Measurements from ENCODE around the gene FRMPD4. TPM values are rescaled to one million over a fixed set of nuclear protein-coding genes. Genes with fewer than 3 reads are reported as not detected.

FRMPD4 gene
- total and polyA plus RNA-seq, 2 donors (not counting 3 experiments of a cell fraction or from before 2014, with no cell fraction given), result not detected

DNA sequence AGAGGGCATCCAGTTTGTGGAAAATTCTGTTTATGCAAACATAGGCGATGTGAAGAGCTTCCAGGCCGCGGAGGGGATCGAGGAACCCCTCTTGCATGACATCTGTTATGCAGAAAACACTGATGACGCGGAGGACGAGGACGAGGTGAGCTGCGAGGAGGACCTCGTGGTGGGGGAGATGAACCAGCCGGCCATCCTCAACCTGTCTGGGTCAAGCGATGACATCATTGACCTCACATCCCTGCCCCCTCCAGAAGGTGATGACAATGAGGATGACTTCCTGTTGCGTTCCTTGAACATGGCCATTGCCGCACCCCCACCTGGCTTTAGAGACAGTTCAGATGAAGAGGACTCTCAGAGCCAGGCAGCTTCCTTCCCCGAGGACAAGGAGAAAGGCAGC is 578.3 kb downstream of the FRMPD4 start:
- H3K4me1 ChIP-seq (ENCODE audit: control insufficient read depth, extremely low read depth, insufficient read depth, low read length), result no peaks in the 10 kb centered on the region
- intact Hi-C loops (cut with micrococcal nuclease), result no loop called here
- FAIRE-seq (no peak), DNase-seq (ENCODE audit: low read depth, low spot score) (no peak)
- ChIA-PET CTCF (no interaction called here), POLR2A (no interaction called here)
- H3K9me1 ChIP-seq (replicated peaks; ENCODE audit: control insufficient read depth, extremely low read depth, insufficient read depth, low read length), result no peaks in the 10 kb centered on the region
- TF ChIP-seq POLR2AphosphoS5 (IDR thresholded peaks at IDR 0.05; ENCODE audit: insufficient read depth, low read depth, low read length) (no peak), FOS (IDR thresholded peaks at IDR 0.05; ENCODE audit: borderline replicate concordance, insufficient read depth, low read length) (no peak), JUN (IDR thresholded peaks at IDR 0.05; ENCODE audit: borderline replicate concordance, insufficient read depth, insufficient read length, low read depth) (no peak), MYC (IDR thresholded peaks at IDR 0.05; ENCODE audit: low read depth, low read length) (no peak), EZH2 (IDR thresholded peaks at IDR 0.05; ENCODE audit: borderline replicate concordance, low read depth, low read length, severe bottlenecking) (no peak), GATA2 (IDR thresholded peaks at IDR 0.05; ENCODE audit: insufficient read depth, insufficient read length, low read depth, low read length) (no peak), POLR2A (IDR thresholded peaks at IDR 0.05; ENCODE audit: low read depth, low read length) (no peak)
- TF ChIP-seq, protein P1, sequence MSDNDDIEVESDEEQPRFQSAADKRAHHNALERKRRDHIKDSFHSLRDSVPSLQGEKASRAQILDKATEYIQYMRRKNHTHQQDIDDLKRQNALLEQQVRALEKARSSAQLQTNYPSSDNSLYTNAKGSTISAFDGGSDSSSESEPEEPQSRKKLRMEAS (IDR thresholded peaks at IDR 0.05; ENCODE audit: insufficient read depth, insufficient read length), result no peak
- TF ChIP-seq, protein P2, sequence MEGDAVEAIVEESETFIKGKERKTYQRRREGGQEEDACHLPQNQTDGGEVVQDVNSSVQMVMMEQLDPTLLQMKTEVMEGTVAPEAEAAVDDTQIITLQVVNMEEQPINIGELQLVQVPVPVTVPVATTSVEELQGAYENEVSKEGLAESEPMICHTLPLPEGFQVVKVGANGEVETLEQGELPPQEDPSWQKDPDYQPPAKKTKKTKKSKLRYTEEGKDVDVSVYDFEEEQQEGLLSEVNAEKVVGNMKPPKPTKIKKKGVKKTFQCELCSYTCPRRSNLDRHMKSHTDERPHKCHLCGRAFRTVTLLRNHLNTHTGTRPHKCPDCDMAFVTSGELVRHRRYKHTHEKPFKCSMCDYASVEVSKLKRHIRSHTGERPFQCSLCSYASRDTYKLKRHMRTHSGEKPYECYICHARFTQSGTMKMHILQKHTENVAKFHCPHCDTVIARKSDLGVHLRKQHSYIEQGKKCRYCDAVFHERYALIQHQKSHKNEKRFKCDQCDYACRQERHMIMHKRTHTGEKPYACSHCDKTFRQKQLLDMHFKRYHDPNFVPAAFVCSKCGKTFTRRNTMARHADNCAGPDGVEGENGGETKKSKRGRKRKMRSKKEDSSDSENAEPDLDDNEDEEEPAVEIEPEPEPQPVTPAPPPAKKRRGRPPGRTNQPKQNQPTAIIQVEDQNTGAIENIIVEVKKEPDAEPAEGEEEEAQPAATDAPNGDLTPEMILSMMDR (IDR thresholded peaks at IDR 0.05; ENCODE audit: extremely low read depth in 1 of 2, insufficient read depth in 1 of 2, low read depth in 1 of 2, low read length in 2 of 2), result no peak
- H3K4me2 ChIP-seq (ENCODE audit: insufficient read depth, low read length), result no peak overlapping the region
- no peaks in the 10 kb centered on the region for H3K36me3 ChIP-seq (ENCODE audit: control insufficient read depth in 2 of 2, extremely low read depth in 1 of 2, insufficient read depth in 2 of 2, low read length in 2 of 2)
- no peaks in the 10 kb centered on the region for H4K20me1 ChIP-seq (replicated peaks; ENCODE audit: control insufficient read depth, extremely low read depth, insufficient read depth, low read length)
- H3K79me2 ChIP-seq (ENCODE audit: control insufficient read depth, insufficient read depth, low read length), result no peaks in the 10 kb centered on the region
- no peaks in the 10 kb centered on the region for H3K9me3 ChIP-seq (replicated peaks; ENCODE audit: control insufficient read depth, insufficient read depth, low read length)
- dilution Hi-C loops (cut with MboI; ENCODE audit: extremely low pct_ligation_motif_present, low sequenced_read_pairs), result no loop called here
- no peaks in the 10 kb centered on the region for H3K27me3 ChIP-seq (ENCODE audit: control insufficient read depth in 2 of 2, insufficient read depth in 2 of 2, low read length in 2 of 2)
- BruUV-seq (replicated peaks), result no TSS peak
- no peak overlapping the region for H3K27ac ChIP-seq (ENCODE audit: insufficient read depth, low read depth, low read length)
- H3K4me3 ChIP-seq (replicated peaks in 1 of 3; ENCODE audit: insufficient read depth in 1 of 3, low read depth in 1 of 3, low read length in 3 of 3), result no peak overlapping the region
- H3K9ac ChIP-seq (replicated peaks; ENCODE audit: extremely low read depth, insufficient read depth, low read length), result no peak overlapping the region
- no peak overlapping the region for H2AFZ ChIP-seq (ENCODE audit: low read depth, low read length)
